ENCODE measurements around the gene HOXD10. TPM values are rescaled to one million over a fixed set of nuclear protein-coding genes. Genes with fewer than 3 reads are reported as not detected.

HOXD10 gene
- total and polyA plus RNA-seq, 2 experiments from 2014 or later = not detected

GRCh38 chr2:176088937-176089842 is 27.4 kb upstream of the HOXD10 start:
- no peak for TF ChIP-seq CTCF (IDR thresholded peaks at IDR 0.05; ENCODE audit: low read depth, low read length)
- H3K27me3 ChIP-seq = peaks cover 100% of the 10 kb centered on the region
- no peak overlapping the region for H3K4me3 ChIP-seq
- H3K36me3 ChIP-seq = no peaks in the 10 kb centered on the region
- H3K9me3 ChIP-seq (ENCODE audit: low read depth) = no peaks in the 10 kb centered on the region
- H3K4me1 ChIP-seq (ENCODE audit: low read depth) = peaks cover 8% of the 10 kb centered on the region
- DNase-seq (ENCODE audit: low read depth in 1 of 2, low spot score in 1 of 2) = no peak
- H3K27ac ChIP-seq = no peak overlapping the region

GRCh38 chr2:176089843-176090395 is 26.7 kb upstream of the HOXD10 start:
- Histone ChIP-seq H3K4me1 (ENCODE audit: low read depth) (peaks cover 8% of the 10 kb centered on the region), H3K4me3 (no peak overlapping the region), H3K9me3 (ENCODE audit: low read depth) (no peaks in the 10 kb centered on the region), H3K27me3 (peaks cover 100% of the 10 kb centered on the region), H3K27ac (no peak overlapping the region), H3K36me3 (no peaks in the 10 kb centered on the region)
- TF ChIP-seq CTCF (IDR thresholded peaks at IDR 0.05; ENCODE audit: low read depth, low read length) = no peak
- no peak for DNase-seq (ENCODE audit: low read depth in 1 of 2, low spot score in 1 of 2)

- Histone ChIP-seq H3K27me3 (peaks cover 100% of the 10 kb centered on the region), H3K4me3 (no peak overlapping the region), H3K36me3 (no peaks in the 10 kb centered on the region), H3K27ac (no peak overlapping the region), H3K4me1 (ENCODE audit: low read depth) (peaks cover 3% of the 10 kb centered on the region), H3K9me3 (ENCODE audit: low read depth) (no peaks in the 10 kb centered on the region)
- DNase-seq (ENCODE audit: low read depth in 1 of 2, low spot score in 1 of 2) = no peak
- no peak for TF ChIP-seq CTCF (IDR thresholded peaks at IDR 0.05; ENCODE audit: low read depth, low read length)
Measured at GRCh38 chr2:176090862-176091261, 25.7 kb upstream of the HOXD10 start.

GRCh38 chr2:176091329-176092258 is 25.0 kb upstream of the HOXD10 start:
- no peak overlapping the region for H3K4me3 ChIP-seq
- no peak overlapping the region for H3K27ac ChIP-seq
- H3K9me3 ChIP-seq (ENCODE audit: low read depth) = no peaks in the 10 kb centered on the region
- no peak for DNase-seq (ENCODE audit: low read depth in 1 of 2, low spot score in 1 of 2)
- H3K27me3 ChIP-seq = peaks cover 100% of the 10 kb centered on the region
- H3K4me1 ChIP-seq (ENCODE audit: low read depth) = no peaks in the 10 kb centered on the region
- TF ChIP-seq CTCF (IDR thresholded peaks at IDR 0.05; ENCODE audit: low read depth, low read length) = no peak
- no peaks in the 10 kb centered on the region for H3K36me3 ChIP-seq
